ENCODE data around the gene HNRNPUL1.
"Not testable (repeated sequence)": the region's sequence is repeated elsewhere in the genome, so short reads cannot be mapped to it uniquely, and the experiment has no call there.

The HNRNPUL1 gene

GRCh38 chr19:41276231-41276630 is 12.1 kb downstream of the HNRNPUL1 start:
- DNase-seq (ENCODE audit: low spot score), result no peak

- DNase-seq (ENCODE audit: low spot score), result no peak
Measured at GRCh38 chr19:41278478-41278877, 14.3 kb downstream of the HNRNPUL1 start.

- no peak for DNase-seq (ENCODE audit: low spot score)
Measured at GRCh38 chr19:41288673-41289530, 24.7 kb downstream of the HNRNPUL1 start.

GRCh38 chr19:41289814-41290213 is 25.6 kb downstream of the HNRNPUL1 start:
- not testable (repeated sequence) for DNase-seq (ENCODE audit: low spot score)

- DNase-seq (ENCODE audit: low spot score), result no peak
Measured at GRCh38 chr19:41294393-41294792, 30.2 kb downstream of the HNRNPUL1 start.

GRCh38 chr19:41295499-41295898 is 31.3 kb downstream of the HNRNPUL1 start:
- DNase-seq (ENCODE audit: low spot score), result no peak

- DNase-seq (ENCODE audit: low spot score), result no peak
Measured at GRCh38 chr19:41296433-41296871, 32.3 kb downstream of the HNRNPUL1 start.

GRCh38 chr19:41297628-41298347 is 33.6 kb downstream of the HNRNPUL1 start:
- peak; percentile 81 for DNase-seq (ENCODE audit: low spot score)

GRCh38 chr19:41298348-41298964 is 34.3 kb downstream of the HNRNPUL1 start:
- DNase-seq (ENCODE audit: low spot score), result peak; percentile 57

- DNase-seq (ENCODE audit: low spot score), result no peak
Measured at GRCh38 chr19:41299046-41299754, 35.0 kb downstream of the HNRNPUL1 start.

- no peak for DNase-seq (ENCODE audit: low spot score)
Measured at GRCh38 chr19:41299755-41300089, 35.5 kb downstream of the HNRNPUL1 start.

- DNase-seq (ENCODE audit: low spot score), result no peak
Measured at GRCh38 chr19:41300555-41300954, 36.4 kb downstream of the HNRNPUL1 start.

- no peak for DNase-seq (ENCODE audit: low spot score)
Measured at GRCh38 chr19:41302624-41303351, 38.6 kb downstream of the HNRNPUL1 start.

- no peak for DNase-seq (ENCODE audit: low spot score)
Measured at GRCh38 chr19:41303954-41304353, 39.8 kb downstream of the HNRNPUL1 start.

GRCh38 chr19:41304706-41305483 is 40.7 kb downstream of the HNRNPUL1 start:
- no peak for DNase-seq (ENCODE audit: low spot score)

GRCh38 chr19:41305927-41306793 is 42.0 kb downstream of the HNRNPUL1 start:
- DNase-seq (ENCODE audit: low spot score), result no peak

GRCh38 chr19:41307090-41307875 is 43.1 kb downstream of the HNRNPUL1 start:
- DNase-seq (ENCODE audit: low spot score), result no peak

- DNase-seq (ENCODE audit: low spot score), result no peak
Measured at GRCh38 chr19:41307954-41308449, 43.8 kb downstream of the HNRNPUL1 start.
